GM13976 (cell line): Measurements from ENCODE around the gene CSTB.

Experiments
- DNase-seq: peaks from one replicate; pipeline ENCODE4 v3.0.0; 2012; ENCODE audit warnings: low spot score
- in situ Hi-C: fragments of 300-500 bp; cut with MboI; formaldehyde crosslinking; loops from one replicate; pipeline ENCODE4 v1.12.0; 2022; ENCODE audit warnings: low sequenced_read_pairs, mixed read lengths, inconsistent platforms; ENCODE audit not compliant: unreplicated experiment
- TF ChIP-seq, protein P1 (sequence below): IDR thresholded peaks from 2 replicates; pipeline ENCODE4 v1.5.1; 2012; ENCODE audit warnings: borderline replicate concordance, mild to moderate bottlenecking; ENCODE audit not compliant: insufficient read depth; ENCODE audit errors: extremely low read depth, missing control alignments, control extremely low read depth

CSTB gene

DNA sequence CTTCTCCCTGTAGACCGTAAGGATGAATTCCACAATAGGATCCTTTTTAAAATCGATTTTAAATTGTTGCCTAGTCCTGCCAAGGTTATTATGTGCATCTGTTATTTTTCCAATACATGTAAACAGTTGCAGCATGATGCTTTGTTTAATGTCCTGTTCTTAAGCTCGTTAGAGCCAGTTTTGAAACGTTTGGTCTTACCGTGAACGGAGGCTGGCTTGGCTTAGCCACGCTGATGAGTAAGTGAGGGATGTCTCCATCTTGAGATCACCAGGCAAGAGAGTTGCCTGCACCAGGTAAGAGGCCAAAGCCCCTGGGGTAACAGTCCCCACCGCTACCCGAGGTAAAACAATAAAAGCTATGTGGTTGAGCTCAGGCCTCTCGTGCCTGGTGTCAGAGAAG is 17.3 kb downstream of the CSTB start:
- TF ChIP-seq, protein P1, sequence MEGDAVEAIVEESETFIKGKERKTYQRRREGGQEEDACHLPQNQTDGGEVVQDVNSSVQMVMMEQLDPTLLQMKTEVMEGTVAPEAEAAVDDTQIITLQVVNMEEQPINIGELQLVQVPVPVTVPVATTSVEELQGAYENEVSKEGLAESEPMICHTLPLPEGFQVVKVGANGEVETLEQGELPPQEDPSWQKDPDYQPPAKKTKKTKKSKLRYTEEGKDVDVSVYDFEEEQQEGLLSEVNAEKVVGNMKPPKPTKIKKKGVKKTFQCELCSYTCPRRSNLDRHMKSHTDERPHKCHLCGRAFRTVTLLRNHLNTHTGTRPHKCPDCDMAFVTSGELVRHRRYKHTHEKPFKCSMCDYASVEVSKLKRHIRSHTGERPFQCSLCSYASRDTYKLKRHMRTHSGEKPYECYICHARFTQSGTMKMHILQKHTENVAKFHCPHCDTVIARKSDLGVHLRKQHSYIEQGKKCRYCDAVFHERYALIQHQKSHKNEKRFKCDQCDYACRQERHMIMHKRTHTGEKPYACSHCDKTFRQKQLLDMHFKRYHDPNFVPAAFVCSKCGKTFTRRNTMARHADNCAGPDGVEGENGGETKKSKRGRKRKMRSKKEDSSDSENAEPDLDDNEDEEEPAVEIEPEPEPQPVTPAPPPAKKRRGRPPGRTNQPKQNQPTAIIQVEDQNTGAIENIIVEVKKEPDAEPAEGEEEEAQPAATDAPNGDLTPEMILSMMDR, result no peak
- in situ Hi-C loops, result no loop called here
- DNase-seq, result no peak

DNA sequence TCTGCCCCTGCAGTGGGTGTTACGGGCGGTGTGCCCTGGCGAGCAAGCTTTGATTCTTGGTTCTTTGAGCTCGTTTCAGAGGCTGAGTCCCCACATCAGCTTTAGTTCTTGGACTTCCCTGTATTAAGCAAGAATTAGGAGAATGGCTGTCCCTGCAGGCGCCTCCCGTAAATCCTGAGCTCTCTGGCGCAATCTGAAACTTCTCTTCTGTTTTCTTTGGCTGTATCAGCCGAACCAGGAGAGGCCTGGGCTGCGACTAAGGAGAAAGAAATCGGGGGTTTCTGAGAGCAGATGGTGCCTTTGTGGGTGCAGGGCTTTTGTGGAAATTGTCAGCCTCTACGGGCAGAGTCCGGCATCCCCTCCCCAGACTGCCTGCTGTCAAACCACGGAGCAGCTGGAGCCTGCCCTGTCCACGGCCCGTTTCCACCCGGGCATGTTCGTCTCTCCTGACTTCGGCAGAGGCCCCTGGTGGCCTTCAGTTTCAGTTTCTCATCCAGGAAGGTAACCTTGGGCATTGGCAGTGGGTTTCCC is 17.9 kb downstream of the CSTB start:
- in situ Hi-C loops, result no loop called here
- TF ChIP-seq, protein P1, result no peak
- DNase-seq, result no peak

DNA sequence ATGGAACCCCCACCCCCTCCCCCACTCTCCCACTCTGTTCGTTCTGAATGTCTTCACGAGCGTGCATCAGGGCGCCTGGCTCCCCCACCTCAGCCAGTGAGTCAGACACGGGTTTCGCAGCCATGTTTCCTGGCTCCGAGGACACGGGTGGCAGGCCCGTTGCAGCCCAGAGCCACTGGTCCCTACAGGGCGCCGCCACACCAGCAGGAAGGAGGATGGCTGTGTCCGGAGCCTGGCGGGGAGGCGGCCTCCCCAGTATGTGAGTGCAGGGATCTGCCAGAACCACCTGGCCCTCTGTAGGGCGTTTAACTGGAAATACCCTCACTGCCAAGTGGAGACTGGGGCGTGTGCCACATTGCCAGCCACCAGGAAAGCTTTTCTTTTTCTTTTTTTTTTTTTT is 18.5 kb downstream of the CSTB start:
- TF ChIP-seq, protein P1, result no peak
- in situ Hi-C loops, result no loop called here

DNA sequence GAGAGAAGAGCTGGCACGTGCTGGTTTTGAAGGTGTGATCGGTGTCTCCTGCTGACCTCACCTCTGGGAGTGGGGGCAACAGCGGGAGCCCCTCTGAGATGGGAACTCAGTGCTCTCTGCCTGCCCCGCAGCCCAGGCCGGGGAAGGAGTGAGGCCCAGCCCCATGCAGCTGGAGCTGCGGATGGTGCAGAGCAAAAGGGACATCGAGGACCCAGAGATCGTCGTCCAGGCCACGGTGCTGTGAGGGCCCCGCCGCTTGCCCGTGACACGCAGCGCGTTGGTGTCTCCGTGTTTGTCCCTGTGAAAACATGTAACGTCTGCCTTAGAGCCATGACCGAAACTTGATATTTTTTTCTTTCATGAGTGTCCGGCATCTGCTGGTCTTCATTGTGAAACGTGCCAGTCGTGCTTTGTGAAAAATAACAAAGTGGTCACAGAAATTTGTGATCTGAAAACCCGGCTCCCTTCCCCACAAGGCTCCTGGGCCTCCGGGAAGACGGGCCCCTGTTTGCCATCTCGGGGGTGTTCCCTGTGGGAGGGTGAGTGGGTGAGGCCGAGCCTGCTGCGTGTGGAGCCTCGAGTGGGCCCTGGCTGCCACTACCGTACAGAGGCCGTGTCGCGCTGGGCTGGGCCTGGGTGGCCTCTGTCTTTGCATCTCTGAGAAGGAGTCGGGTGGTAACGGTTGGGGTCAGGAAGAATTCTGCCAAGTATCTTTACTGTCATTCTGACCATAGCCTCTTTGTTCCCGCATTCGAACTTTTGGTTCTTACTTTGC is 20.1 kb downstream of the CSTB start:
- no peak for DNase-seq
- TF ChIP-seq, protein P1, result no peak
- in situ Hi-C loops, result no loop called here

More for the DNA sequence above, 18.5 kb downstream of the CSTB start:
- DNase-seq, result no peak

DNA sequence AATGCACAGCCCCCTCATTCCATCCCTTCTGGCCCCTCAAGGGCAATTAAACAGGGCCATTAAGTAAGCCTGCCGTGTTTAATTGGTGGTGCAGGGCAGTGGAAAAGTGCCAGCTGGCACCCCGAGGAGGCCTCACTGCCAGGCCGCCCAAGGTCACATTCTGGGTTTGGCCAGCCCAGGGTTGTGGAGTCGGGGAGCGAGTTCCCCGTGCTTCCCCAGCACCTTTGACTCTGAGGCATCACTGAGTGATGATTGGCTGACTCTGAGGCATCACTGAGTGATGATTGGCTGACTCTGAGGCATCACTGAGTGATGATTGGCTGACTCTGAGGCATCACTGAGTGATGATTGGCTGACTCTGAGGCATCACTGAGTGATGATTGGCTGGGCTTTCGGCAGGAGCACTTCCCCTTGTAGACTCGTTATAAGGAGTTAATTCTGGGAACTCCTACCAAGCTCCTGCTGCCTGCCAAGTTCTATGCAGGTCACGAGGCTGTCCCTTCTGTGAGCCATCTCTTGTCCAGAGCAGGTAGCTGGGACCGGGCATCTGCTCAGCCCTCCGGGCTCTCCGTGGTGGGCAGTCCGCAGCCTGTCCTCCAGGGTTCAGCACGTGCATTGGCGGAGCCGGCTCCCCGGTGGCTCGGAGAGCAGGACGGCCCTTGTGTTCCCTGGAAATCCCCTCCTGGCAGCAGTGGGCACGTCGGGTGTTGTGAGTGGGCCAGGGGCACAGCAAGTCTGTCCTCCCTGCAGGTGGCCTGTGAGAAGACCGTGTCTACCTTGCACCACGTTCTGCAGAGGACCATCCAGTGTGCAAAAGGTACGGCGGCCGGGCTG is 20.9 kb downstream of the CSTB start:
- in situ Hi-C loops, result no loop called here
- no peak for DNase-seq
- TF ChIP-seq, protein P1, result no peak

DNA sequence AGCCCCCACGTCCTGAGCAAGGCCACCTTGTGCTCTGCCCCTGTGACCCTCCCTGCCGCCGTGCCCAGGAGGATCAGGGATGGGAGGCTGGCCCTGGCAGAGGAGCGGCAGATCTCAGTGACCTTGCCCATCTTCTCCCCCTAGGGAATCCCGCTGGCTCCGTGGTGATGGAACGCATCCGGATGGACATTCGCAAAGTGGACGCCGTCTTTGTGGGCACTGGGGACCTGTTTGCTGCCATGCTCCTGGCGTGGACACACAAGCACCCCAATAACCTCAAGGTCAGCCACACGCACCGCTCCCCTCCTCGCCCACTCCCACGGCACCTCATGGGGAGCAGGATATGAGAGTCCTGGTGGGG is 22.7 kb downstream of the CSTB start:
- in situ Hi-C loops, result no loop called here
- TF ChIP-seq, protein P1, result no peak
- no peak for DNase-seq
